Pons (tissue), 1 donor: ENCODE data around the gene NTM.
A peak's percentile ranks its signal among the peaks of the same experiment; 100 is the strongest.
"Not testable (repeated sequence)": the region's sequence is repeated elsewhere in the genome, so short reads cannot be mapped to it uniquely, and the experiment has no call there.

Experiments
- DNase-seq: peaks from one replicate; pipeline ENCODE4 v3.0.0-alpha.2; 2016; ENCODE audit warnings: low spot score

Gene NTM

DNA sequence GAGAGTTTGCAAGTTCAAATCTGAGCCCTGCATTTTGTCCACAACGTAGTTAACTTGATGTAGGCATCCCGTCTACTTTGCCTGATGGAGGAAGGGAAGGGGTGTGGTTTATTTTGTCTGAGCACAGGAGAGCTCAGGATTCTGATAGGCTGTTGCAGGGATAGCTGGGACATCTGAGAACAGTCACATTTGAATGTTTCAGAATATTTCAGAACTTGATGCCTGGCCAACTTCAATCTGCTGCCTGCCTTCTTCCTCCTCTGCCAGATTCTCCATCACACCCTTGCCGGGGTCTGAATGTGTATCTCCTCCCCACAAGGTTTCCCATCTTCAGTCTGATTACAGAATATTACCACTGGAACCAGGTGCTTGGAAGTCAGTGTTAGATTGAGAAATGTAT is 51.6 kb downstream of the NTM start:
- no peak for DNase-seq

DNA sequence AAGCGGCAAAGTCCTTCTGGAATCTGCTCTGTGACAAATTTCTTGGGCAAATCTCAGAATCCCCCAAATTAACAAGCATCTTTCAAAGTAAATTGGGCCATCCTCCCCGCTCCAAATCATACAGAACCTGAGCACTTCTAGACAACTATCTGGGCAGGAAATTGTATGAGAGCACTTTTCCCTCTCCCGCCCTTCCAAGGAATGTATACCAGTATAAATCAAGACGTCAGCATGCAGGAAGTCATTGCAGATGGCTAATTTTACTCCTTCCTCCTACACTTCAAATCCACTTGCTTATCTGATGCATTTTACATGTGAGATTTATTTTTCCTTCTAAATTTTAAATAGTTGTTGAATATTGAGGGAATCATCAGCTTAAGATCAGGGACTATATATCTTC is 52.1 kb downstream of the NTM start:
- no peak for DNase-seq

DNA sequence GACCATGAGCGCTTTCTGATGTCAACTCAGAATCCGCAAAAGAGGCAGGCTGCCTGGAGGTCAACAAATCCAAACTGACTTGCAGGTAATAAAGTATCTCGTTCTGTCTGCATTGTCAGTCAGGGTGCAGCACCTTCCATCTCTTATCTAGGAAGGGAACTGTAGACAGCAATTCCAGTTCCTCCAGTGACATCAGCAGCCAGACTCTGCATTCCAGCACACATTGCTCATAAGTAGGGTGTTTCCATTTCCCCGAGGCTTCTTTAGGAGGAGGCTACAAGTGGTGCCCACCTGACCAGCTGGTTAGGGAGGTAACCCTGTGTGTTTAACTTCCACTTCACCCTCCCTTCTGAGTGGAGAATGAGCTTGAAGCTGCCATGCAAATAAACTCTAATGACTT is 53.3 kb downstream of the NTM start:
- no peak for DNase-seq

DNA sequence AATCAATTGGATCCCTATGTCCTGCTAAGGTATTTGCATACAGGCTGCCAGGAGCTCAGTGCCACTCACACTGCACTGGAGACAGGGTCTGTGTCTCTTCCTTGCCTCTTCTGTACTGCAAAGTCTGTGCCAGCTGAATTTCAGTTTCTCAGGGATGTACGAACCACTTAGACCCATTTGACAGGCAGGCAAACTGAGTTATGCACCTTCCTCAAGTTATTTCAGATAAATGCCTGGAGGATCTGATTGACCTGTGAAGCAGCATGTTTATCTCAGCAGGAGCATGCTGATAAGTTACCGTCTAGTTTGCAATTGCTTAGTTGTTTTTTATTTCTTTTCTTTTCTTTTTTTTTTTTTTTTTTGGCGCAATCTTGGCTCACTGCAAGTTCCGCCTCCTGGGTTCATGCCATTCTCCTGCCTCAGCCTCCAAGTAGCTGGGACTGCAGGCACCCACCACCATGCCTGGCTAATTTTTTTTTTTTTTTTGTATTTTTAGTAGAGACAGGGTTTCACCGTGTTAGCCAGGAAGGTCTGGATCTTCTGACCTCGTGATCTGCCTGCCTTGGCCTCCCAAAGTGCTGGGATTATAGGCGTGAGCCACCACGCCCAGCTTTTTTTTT is 54.0 kb downstream of the NTM start:
- not testable (repeated sequence) for DNase-seq

DNA sequence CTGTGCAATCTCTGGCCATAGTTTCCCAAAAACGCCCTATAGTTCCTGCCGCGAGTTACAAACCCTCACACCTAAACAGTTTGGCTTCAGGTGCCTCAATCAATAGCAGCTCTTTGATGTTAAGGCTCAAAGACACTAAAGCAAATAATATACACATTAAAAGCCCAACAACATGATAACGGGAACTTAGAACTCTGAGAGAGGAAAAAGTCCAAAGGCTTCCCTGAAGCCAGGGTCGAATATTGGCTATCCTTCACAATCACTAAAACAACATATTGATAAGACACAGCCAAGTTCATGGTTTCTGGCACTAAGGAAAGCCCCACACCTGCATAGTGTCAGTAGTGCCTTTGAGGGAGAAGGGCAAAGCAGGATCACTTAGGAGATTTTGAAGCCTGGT is 54.9 kb downstream of the NTM start:
- DNase-seq = no peak

DNA sequence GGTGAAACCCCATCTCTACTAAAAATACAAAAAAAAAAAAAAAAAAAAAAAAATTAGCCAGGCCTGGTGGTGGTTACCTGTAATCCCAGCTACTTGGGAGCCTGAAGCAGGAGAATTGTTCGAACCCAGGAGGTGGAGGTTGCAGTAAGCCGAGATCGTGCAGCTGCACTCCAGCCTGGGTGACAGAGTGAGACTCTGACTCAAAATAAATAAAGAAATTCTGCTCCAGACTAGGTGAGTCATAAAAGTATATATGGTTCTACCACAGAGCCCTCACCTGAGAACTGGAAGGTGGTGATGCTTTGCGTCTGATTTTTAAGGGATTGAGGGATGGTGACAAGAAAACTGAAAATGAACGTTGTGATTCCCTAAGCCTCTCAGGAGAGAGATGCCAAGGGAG is 58.4 kb downstream of the NTM start:
- no peak for DNase-seq

DNA sequence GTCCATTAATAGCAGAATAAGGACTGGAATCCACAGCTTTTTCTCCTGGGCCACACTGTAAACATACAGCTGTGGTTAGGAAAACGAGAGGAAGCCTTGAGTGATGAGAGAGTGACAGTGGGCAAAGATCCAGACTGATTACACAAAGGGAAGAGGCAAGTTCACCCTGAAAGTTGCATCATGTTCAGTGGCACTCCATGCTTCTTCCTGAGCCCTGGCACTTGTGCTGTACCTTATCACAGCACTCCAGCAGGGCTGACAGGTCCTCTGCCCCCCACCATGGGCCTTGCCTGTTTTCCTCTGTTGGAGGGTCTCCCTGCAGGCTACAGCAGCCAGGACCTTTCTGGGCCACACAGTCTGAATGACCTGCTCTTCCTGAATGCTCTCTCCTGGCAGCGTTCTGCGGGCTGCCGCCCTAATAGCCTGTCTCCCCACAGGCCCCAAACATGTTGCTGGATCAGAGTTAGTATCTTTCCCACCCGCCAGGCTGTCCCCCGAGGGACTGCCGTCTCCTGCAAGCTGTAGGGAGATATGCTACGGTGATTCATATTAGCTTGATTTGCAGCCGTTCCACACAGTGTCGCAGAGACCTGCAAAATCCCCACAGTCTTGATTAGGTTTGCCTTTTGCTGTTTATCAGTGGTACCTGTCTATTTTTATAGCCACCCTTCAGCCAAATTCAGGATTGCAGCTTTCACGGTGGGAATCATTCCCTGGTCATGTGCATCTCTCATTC is 60.2 kb downstream of the NTM start:
- peak; percentile 59 for DNase-seq

DNA sequence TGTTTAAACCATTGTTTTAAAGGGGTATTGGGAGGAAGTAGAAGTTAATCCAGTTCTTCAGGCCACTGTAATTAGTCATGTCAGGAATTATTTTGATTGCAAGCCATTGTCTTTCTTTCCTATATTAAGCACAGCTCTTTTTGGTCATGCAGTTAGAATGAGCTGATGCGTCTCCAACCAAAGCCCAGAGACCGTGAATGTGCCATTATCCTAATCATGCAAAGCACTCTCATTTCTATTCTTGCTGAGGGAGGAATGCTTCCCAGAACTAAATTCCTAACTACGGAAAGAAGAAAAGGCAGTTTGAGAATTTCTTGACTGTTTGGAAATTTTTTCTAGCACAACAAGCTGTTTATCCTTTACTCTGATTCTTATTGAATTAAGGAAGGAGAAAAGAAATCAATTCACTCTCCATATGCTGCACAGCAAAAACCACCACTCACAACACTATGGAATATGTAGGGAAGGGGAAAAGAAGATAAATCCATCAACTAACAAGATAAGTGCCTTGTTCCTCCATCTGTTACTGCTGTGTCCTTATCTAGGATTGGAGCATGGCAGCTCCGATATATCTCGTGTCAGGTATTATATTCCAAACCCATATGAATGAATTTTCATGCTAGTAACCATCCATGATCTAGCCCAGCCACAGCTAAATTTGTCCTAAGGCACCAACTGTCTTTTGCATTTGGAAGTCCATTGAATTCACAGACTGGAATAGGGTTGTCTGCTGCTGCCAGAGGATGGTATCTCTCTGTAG is 70.8 kb downstream of the NTM start:
- peak; percentile 49 for DNase-seq

DNA sequence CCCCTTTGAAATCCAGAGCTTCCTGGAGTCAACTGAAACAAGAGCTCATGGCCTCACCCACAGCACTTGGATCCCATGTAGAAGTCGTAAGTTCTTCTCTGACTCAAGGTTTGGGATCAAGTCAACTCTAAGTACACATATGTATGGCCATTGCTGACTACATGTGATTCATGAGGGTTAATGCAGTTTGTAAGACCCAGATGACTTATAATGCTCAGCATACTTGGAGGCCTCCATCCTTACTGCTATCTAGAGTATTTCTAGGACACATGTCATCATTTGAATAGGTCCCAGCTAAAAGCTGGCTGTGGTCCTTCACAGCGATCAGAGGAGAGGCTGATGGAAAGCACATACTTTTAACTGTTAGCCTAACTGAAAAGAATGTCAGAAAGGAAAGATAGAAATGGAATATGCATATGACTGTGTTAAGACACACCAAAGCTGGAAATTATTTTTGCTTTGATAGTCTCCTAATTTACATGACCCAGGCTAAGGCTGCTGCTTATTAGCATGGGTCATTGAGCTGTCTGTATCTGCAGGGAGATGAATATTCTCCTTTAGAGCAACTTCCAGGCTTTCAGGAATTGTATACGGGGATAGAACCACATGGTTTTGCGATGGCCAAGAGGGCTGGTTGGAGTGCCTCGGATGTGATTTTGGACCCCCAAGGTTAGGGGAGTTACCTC is 76.3 kb downstream of the NTM start:
- no peak for DNase-seq

DNA sequence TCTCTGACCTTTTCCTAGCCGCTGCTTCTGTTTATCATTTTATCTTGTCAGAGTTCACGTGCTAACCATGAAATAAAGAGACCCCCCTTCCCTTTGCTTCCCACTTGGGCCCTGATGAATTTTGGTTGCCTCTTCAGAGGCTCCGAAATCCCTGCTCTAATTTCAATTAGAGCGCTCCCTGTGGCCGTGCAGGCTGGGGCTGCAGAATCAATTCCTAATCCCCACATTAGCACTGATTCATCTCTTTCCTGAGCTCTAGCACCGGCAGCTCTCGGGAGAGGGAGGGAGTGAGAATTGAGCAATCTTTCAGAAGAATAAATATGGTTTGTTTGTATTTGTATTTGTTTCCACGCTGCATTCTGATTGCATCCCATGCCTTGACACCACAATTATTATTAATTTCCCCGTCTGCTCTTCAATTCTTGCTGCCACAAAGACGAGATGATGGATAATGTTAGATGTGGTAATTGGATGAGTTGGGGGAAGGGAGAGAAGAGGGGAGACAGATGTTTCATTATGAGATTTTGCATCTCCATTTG is 76.9 kb downstream of the NTM start:
- no peak for DNase-seq

DNA sequence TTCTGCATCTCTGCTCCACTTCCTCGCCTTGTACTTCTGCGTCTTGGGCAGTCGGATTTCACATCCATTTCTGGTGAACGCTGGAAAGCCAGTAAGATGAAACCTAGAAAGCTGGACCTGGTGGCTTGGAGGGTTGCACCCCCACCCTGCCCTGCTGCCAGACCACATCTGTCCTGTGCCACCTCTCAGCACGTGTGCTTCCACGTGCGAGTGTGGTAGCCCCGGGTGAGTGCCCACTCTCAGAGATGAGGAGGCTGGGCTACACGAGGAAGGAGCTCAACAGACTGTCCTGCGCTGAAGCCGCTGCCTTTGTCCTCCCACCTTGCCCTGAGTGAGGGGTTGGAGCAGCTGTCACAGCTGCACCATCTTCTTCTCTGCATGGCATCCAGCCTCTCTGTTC is 77.5 kb downstream of the NTM start:
- no peak for DNase-seq

DNA sequence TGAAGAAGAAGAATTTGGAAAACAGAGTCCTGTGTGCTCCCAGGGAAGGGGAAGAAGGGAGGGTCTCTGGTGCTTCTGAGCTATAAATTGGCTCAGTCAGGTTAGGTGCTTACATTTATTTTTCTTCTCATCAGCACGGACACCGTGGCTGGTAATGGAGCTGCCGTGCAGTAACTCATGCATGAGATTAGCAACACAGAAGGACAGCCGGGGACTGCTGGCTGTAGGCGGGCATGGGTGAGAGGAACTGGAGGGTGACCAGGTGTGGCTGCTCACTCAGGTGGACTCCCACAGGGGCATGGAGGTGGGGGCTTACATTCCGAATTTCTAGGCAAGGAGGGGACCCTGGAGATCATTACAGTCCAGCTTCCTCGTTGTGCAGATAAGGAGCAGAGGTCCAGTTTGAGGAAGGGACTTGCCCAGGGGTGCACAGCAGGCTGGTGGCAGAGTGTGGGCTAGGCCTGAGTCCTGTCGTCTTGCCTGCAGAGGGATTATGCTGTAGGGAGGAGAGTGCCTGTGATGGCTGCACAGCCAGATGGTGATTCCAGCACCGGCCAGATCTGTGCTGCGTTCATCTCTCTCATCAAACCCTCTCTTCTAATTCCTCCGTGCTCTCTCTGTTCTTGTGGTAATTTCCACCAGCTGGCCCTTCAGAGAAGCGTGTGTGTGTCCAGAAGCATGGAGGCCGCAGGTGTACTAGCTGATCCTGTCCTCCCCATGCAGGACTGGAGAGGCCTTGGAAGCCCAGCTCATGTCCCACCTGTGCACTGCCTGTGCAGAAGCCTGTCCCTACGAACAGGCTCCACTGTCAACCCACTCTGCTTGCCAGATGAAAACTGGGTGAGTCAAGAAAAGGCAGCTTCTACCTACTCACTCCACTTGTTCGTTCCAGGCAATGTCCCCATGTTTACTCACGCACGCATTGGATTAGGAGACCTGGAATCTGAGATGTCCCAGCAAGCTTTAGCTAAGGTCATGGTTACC is 78.9 kb downstream of the NTM start:
- no peak for DNase-seq

DNA sequence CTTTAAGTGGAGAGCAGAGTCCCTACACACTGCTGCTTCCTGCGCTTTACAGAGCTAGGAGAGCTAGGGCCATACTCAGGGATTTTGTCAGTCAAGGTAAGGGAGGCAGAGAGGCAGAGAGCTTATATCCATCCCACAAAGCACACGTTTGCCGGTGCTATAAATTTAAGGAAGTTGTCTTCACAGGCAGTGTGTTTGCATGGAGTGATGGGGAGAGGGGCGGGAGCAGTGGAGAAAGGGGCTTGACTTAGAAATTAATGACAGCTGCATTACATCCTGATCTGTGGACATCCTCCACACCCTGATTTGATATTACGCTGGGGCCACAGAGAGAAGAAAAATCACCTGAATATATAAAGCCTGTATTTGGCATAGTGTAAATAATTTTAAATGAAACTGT is 84.1 kb downstream of the NTM start:
- no peak for DNase-seq

DNA sequence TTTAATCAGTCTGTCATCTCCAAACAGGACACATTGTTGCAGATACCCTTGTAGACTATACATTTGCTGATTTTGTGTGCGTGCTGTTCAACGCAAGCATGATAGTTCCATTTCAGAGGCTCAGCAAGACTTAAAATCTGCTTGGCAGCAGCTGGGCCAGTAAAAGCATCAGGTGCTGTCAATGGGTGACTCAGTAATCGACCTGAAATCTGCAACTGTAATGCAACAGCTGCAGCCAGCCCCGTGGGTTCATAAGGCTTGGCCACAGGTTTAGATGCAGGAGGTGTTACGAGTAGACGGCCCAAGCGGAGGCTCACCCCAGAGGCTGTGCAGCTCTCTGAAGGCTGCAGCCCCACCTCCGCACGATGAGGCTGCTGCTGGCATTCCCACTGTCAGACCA is 84.6 kb downstream of the NTM start:
- DNase-seq = no peak

DNA sequence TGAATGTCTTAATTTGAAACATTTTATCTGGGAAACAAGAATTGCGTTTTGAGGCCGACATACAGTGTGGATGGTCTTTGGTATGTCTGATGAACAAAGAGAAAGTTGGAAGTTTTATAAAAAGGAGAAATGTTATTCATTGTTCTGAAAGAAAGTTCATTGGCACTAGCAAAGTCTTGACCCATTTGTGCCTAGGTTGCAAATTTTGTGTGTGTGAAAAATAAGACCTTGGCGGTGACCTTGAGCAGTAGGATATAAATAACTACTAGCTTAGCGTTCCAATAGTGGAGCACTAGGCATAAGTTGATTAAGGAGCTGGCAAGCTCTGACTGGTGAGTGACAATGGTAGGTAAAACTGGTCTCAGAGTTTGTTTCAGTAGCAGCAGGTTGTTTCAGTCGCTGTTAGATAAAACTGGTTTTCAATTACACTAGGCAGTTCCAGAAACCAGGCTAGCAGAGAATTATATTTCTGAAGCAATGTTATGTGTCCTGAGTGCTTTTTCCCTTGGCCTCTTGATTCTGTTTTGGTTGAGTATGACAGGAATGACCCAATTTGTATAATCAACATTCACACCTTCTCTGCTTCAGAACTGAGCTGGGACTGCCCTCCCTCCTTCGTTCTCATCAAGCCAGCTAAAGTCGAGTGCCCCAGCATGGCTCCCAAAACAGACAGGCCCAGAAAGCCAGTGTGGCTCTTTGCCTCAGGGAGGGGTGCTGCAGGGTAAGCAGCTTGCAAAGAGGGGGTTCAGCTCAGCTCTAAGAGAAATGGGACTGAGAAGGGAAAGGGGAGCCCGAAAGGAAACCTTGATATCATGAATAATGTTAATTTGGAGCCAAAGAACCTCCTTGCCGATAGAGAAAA is 85.7 kb downstream of the NTM start:
- DNase-seq = no peak

DNA sequence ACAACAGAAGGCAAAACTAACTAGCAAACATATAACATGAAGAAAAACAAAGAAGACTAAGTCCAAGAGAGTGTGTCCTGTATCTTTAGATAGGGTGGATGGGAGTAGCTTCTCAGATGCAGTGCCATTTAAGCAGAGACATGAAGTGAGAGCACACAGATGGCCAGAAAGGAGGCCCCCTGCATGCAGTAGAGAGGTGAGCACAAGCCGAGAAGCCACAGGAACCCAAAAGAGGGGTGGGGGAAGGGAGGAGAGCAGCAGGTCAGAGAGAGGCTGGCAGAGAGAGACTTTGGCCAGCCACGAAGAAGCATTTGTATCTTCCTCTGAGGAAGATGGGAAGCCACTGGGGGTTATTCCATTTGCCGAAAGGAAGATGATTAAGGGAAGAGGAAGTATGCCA is 86.7 kb downstream of the NTM start:
- DNase-seq = no peak

DNA sequence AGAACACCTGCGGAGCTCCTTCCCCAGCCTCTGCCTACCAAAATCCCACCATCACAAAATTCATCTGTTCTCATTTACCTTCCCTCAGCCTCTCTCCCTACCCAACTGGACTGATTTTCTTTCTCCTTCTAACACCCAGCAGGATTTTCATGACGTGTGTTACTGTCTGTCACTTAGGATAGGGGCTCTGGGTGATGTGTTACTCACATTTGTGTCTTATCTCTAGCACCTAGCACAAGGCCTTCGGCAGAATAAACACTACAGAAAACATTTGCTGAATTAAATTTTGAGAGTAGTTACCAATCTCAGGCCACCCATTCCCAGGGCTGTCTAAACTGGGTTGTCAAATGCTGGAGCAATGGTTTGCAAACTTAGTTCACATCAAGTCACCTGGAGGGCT is 88.0 kb downstream of the NTM start:
- DNase-seq = no peak

DNA sequence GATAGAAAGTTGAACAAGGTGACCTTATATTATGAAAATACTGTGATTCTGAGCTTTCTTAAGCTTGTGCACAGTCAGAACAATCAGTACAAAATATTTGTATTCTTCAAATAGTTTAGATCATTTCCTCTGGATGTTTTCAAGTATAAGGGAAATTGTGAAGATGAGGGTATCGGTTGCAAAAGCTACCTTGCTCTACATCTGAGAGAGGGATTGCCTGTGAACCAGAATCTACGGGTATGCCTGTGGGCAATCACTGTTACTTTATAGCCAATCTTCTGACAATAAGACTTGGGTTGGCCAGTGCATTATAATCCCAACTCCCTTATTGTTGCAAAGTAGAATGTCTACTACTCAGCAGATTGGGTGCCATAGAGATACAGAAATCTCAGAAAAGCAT is 90.5 kb downstream of the NTM start:
- DNase-seq = no peak

DNA sequence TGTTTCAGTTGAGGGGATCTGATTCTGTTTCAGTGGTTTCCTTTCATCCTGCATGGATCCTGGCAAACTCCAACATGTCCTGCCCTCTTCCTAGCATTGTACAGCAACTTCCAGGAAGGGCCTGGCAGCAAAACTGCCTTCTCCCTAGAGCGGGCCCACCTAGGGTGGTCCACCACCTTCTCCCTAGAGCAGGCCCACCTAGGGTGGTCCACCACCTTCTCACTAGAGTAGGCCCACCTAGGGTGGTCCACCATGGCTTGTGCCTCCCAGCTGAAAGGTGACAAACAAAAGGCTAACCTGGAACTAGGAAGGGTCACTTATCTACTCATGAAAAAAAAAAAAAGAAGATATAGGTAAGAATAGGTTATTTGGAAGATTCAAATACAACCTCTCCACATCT is 92.2 kb downstream of the NTM start:
- no peak for DNase-seq

DNA sequence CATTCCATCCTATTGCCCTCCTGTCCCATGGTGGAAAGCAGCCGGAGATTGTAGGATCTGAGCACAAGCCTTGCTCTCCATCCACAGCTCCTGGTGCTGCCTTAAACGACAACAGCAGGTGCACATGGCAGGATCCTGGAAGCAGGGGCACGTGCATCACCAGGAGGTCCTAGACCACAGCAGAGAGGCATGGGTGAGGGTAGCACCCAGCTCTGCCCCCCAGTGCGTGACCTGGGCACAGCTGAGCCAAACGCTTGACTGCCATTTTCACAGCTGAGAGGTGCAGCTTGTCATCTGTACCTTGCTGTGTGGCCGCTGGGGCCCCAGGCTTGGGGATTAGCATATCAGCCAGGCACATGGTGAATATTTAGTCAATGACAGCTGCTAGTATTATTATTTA is 92.7 kb downstream of the NTM start:
- no peak for DNase-seq
